ENCODE measurements around the gene ZNF667.

GRCh38 chr19:56423276-56423984, 53.7 kb downstream of the ZNF667 start:
- no peak for TF ChIP-seq POLR2A (IDR thresholded peaks at IDR 0.05)
- TF ChIP-seq CTCF (IDR thresholded peaks at IDR 0.05) = no peak
- TF ChIP-seq EP300 (IDR thresholded peaks at IDR 0.05) = no peak
